ENCODE results near the gene ME3.
A peak's percentile ranks its signal among the peaks of the same experiment; 100 is the strongest.

ME3 gene

DNA sequence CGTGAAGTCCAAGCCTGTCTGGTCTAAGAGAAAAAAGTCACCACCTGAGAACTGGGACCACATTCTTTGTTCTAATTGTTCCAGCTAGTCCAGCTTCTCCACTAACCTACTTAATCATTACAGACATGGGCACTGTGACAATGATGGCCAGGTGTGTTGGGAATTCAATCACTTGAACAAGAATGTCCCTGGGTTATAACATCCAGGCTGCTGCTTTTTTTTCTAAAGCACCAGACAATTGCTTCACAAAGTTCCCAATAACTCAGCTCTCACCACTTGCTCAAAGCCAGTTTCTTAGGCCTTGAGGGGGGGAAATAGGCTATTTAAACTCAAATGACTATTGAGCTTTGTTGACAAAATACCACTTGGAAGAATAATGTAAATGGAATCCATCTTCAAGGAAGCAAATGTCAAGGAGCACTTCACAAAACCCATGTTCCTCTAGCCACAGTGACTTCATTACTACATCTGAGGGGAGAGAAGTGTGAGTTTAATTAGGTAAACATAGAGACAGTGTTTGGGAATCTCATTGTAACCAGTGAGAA, 80.3 kb downstream of the ME3 start:
- no peaks in the 10 kb centered on the region for H3K9me3 ChIP-seq
- no peak overlapping the region for H3K9ac ChIP-seq
- H3K27ac ChIP-seq = no peak overlapping the region; the same call in 1 of the 2 replicates
- H3K4me2 ChIP-seq = peak overlapping the region; percentile 50; the same call in 1 of the 2 replicates
- no peaks in the 10 kb centered on the region for H3K36me3 ChIP-seq
- no peak for TF ChIP-seq Cebpa-rat (IDR thresholded peaks at IDR 0.05)
- no peak overlapping the region for H3K4me3 ChIP-seq
- H4K20me1 ChIP-seq = no peaks in the 10 kb centered on the region
- peaks cover 40% of the 10 kb centered on the region for H3K4me1 ChIP-seq
- H3K27me3 ChIP-seq = no peaks in the 10 kb centered on the region

DNA sequence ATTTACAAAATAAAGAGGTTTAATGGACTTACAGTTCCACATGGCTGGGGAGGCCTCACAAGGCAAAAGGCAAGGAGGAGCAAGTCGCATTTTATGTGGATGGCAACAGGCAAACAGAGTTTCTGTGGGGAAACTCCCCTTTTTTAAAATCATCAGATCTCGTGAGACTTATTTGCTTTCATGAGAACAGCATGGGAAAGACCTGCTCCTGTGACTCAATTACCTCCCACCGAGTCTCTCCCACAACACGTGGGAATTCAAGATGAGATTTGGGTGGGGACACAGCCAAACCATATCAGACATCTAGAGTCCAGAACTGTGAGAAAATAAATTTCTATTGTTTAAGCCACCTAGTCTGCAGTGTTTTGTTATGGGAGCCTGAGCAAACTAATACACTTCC, 80.8 kb downstream of the ME3 start:
- Histone ChIP-seq H3K27ac (no peak overlapping the region), H4K20me1 (no peaks in the 10 kb centered on the region), H3K27me3 (no peaks in the 10 kb centered on the region), H3K4me2 (no peak overlapping the region), H3K4me3 (no peak overlapping the region), H3K9me3 (no peaks in the 10 kb centered on the region), H3K9ac (no peak overlapping the region), H3K36me3 (no peaks in the 10 kb centered on the region), H3K4me1 (peaks cover 39% of the 10 kb centered on the region)
- no peak for TF ChIP-seq Cebpa-rat (IDR thresholded peaks at IDR 0.05)

DNA sequence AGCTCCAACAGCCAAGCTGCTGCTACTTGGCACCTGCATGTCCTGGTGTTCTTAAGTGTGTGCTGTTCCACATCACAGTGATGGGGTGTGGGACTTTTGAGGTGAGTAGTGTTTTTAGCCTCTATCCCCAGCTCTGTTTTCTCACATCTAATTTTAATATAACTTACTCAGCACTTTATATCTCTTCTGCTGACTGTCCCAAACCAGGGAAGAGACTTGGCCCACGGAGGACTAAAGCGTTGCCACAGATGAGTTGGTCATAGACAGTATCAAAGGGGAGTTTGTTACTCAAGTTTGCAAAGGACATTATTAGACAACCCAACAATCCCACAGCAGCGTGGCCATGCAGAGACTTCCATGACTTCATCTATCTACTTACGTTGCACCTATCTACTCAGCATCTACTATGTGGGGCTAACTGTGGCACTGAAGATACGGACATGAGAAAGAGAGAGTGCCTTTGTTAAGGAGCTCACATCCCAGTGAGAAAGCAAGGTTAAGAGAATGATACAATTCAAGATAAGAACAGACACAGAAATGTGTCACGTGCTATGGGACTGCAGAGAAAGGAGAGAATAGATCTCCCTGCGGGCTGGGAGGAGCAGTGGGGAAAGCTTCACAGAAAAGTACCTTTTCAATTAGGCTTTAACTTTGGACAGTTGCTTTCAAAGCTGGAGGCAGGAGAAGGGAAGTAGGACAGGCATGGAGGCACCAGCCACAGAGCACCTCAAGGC, 82.4 kb downstream of the ME3 start:
- Histone ChIP-seq H3K9ac (no peak overlapping the region), H3K9me3 (no peaks in the 10 kb centered on the region), H3K4me2 (no peak overlapping the region), H3K36me3 (no peaks in the 10 kb centered on the region), H3K4me1 (peaks cover 39% of the 10 kb centered on the region), H4K20me1 (no peaks in the 10 kb centered on the region), H3K27me3 (no peaks in the 10 kb centered on the region), H3K27ac (no peak overlapping the region), H3K4me3 (no peak overlapping the region)
- TF ChIP-seq Cebpa-rat (IDR thresholded peaks at IDR 0.05) = no peak

DNA sequence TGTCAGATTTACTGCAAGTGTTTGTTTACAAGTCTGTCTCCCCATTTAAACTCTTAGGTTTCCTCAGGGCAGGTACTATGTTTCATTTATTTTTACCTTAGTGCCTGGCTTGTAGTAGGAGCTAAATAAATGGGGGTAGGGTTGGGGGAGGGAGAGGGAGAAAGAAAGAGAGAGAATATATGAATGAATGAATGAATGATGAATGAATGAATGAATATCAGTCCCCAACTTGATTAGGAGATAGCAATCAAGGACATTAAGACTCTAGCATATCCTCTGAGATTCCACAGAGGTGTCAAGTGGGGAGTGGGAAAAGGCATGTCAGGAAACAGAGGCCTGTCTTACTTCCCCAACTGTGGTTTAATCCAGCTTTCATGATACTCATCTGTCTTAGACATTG, 83.2 kb downstream of the ME3 start:
- no peaks in the 10 kb centered on the region for H3K9me3 ChIP-seq
- peaks cover 39% of the 10 kb centered on the region for H3K4me1 ChIP-seq
- no peaks in the 10 kb centered on the region for H4K20me1 ChIP-seq
- no peaks in the 10 kb centered on the region for H3K27me3 ChIP-seq
- H3K36me3 ChIP-seq = no peaks in the 10 kb centered on the region
- no peak overlapping the region for H3K4me3 ChIP-seq
- no peak for TF ChIP-seq Cebpa-rat (IDR thresholded peaks at IDR 0.05)
- H3K27ac ChIP-seq = no peak overlapping the region; the same call in 1 of the 2 replicates
- H3K9ac ChIP-seq = no peak overlapping the region
- peak overlapping the region; percentile 58; the same call in 1 of the 2 replicates for H3K4me2 ChIP-seq

DNA sequence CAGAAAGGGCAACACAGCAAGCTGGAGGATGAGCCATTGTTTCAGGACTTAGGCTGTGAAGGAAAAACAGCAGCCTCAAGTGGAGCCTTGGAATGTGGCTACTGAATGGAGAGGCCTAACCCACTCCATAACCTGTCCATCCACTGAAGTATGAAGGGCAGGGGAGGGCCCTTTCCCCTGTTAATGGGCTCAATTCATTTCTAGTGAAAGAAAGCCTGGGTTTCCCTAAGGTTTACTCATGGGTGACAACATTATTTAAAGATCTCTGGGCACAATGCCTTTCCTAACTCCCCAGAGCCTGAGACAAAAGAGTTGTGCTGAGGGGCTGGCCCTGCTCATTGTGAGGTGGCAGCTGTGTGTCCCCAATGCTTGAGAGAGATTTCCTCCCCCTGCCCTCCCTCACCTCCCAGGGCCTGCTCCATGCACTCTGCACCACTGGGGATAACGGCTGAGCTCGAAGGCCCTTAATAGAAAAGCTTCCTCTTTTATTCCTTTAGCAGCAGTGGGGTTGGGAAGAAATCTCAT, 83.8 kb downstream of the ME3 start:
- no peak for TF ChIP-seq Cebpa-rat (IDR thresholded peaks at IDR 0.05)
- peak overlapping the region; percentile 58 for H3K4me2 ChIP-seq

DNA sequence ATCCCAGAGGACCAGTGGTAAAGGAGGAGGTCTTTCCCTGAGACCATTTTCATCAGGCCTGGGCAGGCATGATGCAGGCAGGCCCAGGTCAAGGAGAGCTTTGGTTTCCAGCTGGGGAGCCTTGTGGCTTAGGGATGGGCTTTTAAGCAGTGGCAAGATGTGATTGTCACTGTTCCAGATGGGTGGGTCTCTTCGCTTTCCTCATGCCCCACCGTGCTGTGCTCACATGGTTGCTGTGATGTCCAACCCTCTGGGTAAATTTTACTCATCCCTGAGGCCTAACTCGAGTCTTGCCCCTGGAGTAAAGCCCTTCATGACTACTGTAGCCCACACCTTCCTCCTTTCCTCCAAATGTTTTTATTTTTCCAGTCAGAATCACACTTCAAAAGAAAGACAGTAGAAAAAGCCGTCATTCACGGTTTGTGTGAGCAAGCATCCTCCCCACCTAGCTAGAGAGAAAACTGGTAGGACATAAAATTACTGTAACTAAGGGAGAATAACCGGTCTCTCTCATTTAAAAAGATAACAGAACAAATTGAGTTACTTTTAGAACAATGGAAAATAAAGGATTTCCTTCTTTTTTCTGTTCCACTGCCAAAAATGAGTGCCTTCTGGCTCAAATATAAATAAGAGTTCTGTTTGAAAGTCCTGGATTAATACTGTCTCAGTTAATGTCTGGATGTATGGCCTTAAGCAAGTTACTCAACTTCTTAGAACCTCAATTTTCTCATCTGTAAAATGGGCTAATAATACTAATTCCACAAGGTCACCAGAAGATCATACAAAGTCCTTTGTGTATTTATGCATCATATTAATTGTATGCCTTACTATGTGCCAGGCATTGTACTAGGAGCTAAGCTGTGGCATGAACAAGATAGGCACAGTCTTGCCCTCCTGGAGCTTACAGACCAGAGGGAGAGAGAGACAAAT, 84.9 kb downstream of the ME3 start:
- Histone ChIP-seq H3K4me2 (peak overlapping the region; percentile 11), H4K20me1 (no peaks in the 10 kb centered on the region), H3K27me3 (no peaks in the 10 kb centered on the region), H3K9me3 (no peaks in the 10 kb centered on the region), H3K4me1 (peaks cover 29% of the 10 kb centered on the region), H3K4me3 (no peak overlapping the region), H3K9ac (no peak overlapping the region), H3K27ac (no peak overlapping the region), H3K36me3 (no peaks in the 10 kb centered on the region)
- TF ChIP-seq Cebpa-rat (IDR thresholded peaks at IDR 0.05) = no peak

More for the DNA sequence above, 83.8 kb downstream of the ME3 start:
- no peaks in the 10 kb centered on the region for H4K20me1 ChIP-seq
- peaks cover 39% of the 10 kb centered on the region for H3K4me1 ChIP-seq
- no peak overlapping the region for H3K9ac ChIP-seq
- H3K4me3 ChIP-seq = no peak overlapping the region
- no peaks in the 10 kb centered on the region for H3K27me3 ChIP-seq
- H3K36me3 ChIP-seq = no peaks in the 10 kb centered on the region
- H3K9me3 ChIP-seq = no peaks in the 10 kb centered on the region
- H3K27ac ChIP-seq = no peak overlapping the region; the same call in 1 of the 2 replicates

DNA sequence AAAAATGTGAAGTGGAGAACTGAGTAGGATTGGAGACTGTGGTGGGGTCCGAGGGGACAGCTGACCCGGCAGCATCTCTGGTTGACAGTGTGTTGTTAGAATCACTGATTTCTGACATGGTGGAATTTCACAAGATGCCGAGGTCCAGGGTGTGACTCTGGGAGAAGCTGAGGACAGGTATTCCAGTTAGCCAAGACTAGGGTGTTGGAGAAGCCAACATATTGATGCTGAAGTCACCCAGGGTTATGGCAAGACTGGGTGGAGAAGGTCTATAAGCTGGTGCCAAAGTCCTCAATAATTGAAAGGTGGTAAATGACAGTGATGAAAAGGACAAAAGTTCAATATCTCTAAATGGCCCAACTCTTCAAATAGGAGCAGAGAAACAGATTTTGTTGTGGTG, 86.1 kb downstream of the ME3 start:
- TF ChIP-seq Cebpa-rat (IDR thresholded peaks at IDR 0.05) = no peak
- no peaks in the 10 kb centered on the region for H3K36me3 ChIP-seq
- no peaks in the 10 kb centered on the region for H4K20me1 ChIP-seq
- no peaks in the 10 kb centered on the region for H3K27me3 ChIP-seq
- H3K4me3 ChIP-seq = no peak overlapping the region
- peaks cover 25% of the 10 kb centered on the region for H3K4me1 ChIP-seq
- H3K9ac ChIP-seq = no peak overlapping the region
- no peak overlapping the region for H3K4me2 ChIP-seq
- H3K27ac ChIP-seq = no peak overlapping the region
- no peaks in the 10 kb centered on the region for H3K9me3 ChIP-seq

DNA sequence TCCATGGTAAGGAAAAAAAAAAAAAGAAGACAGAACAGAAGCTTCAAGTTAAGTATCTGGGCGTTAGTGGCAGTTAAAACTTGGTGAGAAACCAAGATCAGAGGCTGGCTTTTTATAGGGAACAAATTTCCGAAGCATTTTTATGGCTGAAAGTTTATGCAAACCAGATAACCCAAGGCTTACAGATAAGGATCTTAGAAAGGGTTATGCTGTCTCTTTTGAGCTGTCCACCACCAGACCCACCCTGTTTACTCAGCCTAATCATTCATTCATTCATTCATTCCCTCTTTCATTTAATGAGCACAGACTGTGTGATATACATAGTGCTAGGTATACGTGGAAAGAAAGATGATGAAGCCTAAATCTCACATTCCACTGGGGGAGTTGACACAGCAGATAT, 89.5 kb downstream of the ME3 start:
- Histone ChIP-seq H3K4me1 (peaks cover 8% of the 10 kb centered on the region), H3K9ac (no peak overlapping the region), H3K4me2 (no peak overlapping the region), H3K27ac (no peak overlapping the region), H3K9me3 (no peaks in the 10 kb centered on the region), H3K27me3 (no peaks in the 10 kb centered on the region), H3K36me3 (no peaks in the 10 kb centered on the region), H3K4me3 (no peak overlapping the region), H4K20me1 (no peaks in the 10 kb centered on the region)
- TF ChIP-seq Cebpa-rat (IDR thresholded peaks at IDR 0.05) = no peak

DNA sequence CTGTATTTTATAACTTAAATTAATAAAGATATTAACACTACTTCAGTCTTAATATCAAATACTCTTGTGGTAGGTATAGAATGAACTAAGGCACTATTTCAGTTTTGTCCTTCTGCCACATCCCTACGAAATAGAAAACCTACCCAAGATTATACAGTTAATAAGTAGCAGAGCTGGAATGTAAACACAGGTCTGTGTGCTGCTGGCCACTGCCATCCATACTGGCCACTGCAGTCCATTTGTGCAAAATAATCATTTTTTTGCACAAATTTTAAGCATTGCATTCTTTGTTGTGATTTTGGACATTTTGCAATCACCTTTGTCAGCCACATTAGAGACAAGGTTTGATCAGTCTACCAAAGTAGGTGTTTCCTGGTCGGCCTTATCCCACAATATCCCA, 91.9 kb downstream of the ME3 start:
- TF ChIP-seq Cebpa-rat (IDR thresholded peaks at IDR 0.05) = no peak
- no peaks in the 10 kb centered on the region for H4K20me1 ChIP-seq
- H3K4me3 ChIP-seq = no peak overlapping the region
- no peaks in the 10 kb centered on the region for H3K27me3 ChIP-seq
- H3K36me3 ChIP-seq = no peaks in the 10 kb centered on the region
- no peak overlapping the region for H3K9ac ChIP-seq
- no peak overlapping the region for H3K4me2 ChIP-seq
- no peaks in the 10 kb centered on the region for H3K4me1 ChIP-seq
- no peak overlapping the region for H3K27ac ChIP-seq
- H3K9me3 ChIP-seq = no peaks in the 10 kb centered on the region

DNA sequence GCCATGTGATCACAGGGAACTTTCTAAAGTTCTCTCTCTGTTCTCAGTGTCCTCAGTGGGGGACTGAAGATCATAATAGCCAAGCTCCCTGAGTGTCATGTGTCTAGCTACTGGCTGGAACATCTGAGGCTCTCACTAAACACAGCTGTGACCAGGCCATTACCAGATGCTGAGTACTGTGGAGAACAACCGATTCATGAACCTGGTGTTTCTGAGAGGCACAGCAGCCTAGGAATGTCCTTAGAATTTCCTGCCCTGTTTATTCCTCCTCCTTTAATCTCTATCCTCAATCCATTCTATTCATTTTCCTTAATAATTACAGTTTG, 93.0 kb downstream of the ME3 start:
- no peak overlapping the region for H3K9ac ChIP-seq
- H3K4me1 ChIP-seq = no peaks in the 10 kb centered on the region
- H3K4me2 ChIP-seq = no peak overlapping the region
- no peak overlapping the region for H3K27ac ChIP-seq
- no peaks in the 10 kb centered on the region for H3K36me3 ChIP-seq
- H4K20me1 ChIP-seq = no peaks in the 10 kb centered on the region
- no peaks in the 10 kb centered on the region for H3K27me3 ChIP-seq
- H3K4me3 ChIP-seq = no peak overlapping the region
- no peak for TF ChIP-seq Cebpa-rat (IDR thresholded peaks at IDR 0.05)
- no peaks in the 10 kb centered on the region for H3K9me3 ChIP-seq
